ENCODE measurements around the gene DOCK3.
"Not testable (repeated sequence)": the region's sequence is repeated elsewhere in the genome, so short reads cannot be mapped to it uniquely, and the experiment has no call there.

The DOCK3 gene

GRCh38 chr3:51139616-51140015, 464.9 kb downstream of the DOCK3 start:
- H3K4me1 Mint-ChIP-seq = no peaks in the 10 kb centered on the region
- H3K27me3 Mint-ChIP-seq = peaks cover 4% of the 10 kb centered on the region
- H3K9me3 Mint-ChIP-seq = no peaks in the 10 kb centered on the region
- no peak for ATAC-seq
- no peak overlapping the region for H3K4me3 Mint-ChIP-seq
- H3K36me3 Mint-ChIP-seq = no peaks in the 10 kb centered on the region
- H3K27ac Mint-ChIP-seq = no peak overlapping the region

- no peak overlapping the region for H3K27ac Mint-ChIP-seq
- H3K36me3 Mint-ChIP-seq = no peaks in the 10 kb centered on the region
- H3K9me3 Mint-ChIP-seq = no peaks in the 10 kb centered on the region
- H3K4me3 Mint-ChIP-seq = no peak overlapping the region
- no peaks in the 10 kb centered on the region for H3K4me1 Mint-ChIP-seq
- H3K27me3 Mint-ChIP-seq = peaks cover 7% of the 10 kb centered on the region
- no peak for ATAC-seq
Observed at GRCh38 chr3:51141573-51141972, 466.8 kb downstream of the DOCK3 start.

- peaks cover 26% of the 10 kb centered on the region for H3K27me3 Mint-ChIP-seq
- ATAC-seq = no peak
- no peaks in the 10 kb centered on the region for H3K36me3 Mint-ChIP-seq
- H3K27ac Mint-ChIP-seq = no peak overlapping the region
- H3K4me1 Mint-ChIP-seq = no peaks in the 10 kb centered on the region
- no peaks in the 10 kb centered on the region for H3K9me3 Mint-ChIP-seq
- H3K4me3 Mint-ChIP-seq = no peak overlapping the region
Observed at GRCh38 chr3:51145811-51146585, 471.3 kb downstream of the DOCK3 start.

GRCh38 chr3:51146781-51147180, 472.1 kb downstream of the DOCK3 start:
- no peak overlapping the region for H3K27ac Mint-ChIP-seq
- H3K9me3 Mint-ChIP-seq = no peaks in the 10 kb centered on the region
- H3K36me3 Mint-ChIP-seq = no peaks in the 10 kb centered on the region
- peaks cover 31% of the 10 kb centered on the region for H3K27me3 Mint-ChIP-seq
- ATAC-seq = no peak
- no peaks in the 10 kb centered on the region for H3K4me1 Mint-ChIP-seq
- H3K4me3 Mint-ChIP-seq = no peak overlapping the region

- Mint-ChIP-seq H3K4me3 (no peak overlapping the region), H3K27me3 (peaks cover 16% of the 10 kb centered on the region), H3K36me3 (no peaks in the 10 kb centered on the region), H3K9me3 (no peaks in the 10 kb centered on the region), H3K4me1 (no peaks in the 10 kb centered on the region), H3K27ac (no peak overlapping the region)
- no peak for ATAC-seq
Observed at GRCh38 chr3:51156147-51156546, 481.4 kb downstream of the DOCK3 start.

GRCh38 chr3:51163051-51163450, 488.3 kb downstream of the DOCK3 start:
- H3K27ac Mint-ChIP-seq = no peak overlapping the region
- H3K27me3 Mint-ChIP-seq = peaks cover 1% of the 10 kb centered on the region
- no peaks in the 10 kb centered on the region for H3K36me3 Mint-ChIP-seq
- H3K9me3 Mint-ChIP-seq = peaks cover under 1% of the 10 kb centered on the region
- H3K4me1 Mint-ChIP-seq = no peaks in the 10 kb centered on the region
- no peak overlapping the region for H3K4me3 Mint-ChIP-seq
- ATAC-seq = no peak

- H3K4me3 Mint-ChIP-seq = no peak overlapping the region
Observed at GRCh38 chr3:51173518-51174271, 499.0 kb downstream of the DOCK3 start.

GRCh38 chr3:51176923-51177322, 502.2 kb downstream of the DOCK3 start:
- ATAC-seq = no peak
- H3K4me3 Mint-ChIP-seq = no peak overlapping the region
- H3K9me3 Mint-ChIP-seq = peaks cover 13% of the 10 kb centered on the region
- no peak overlapping the region for H3K27ac Mint-ChIP-seq
- peaks cover 9% of the 10 kb centered on the region for H3K27me3 Mint-ChIP-seq
- peaks cover 5% of the 10 kb centered on the region for H3K36me3 Mint-ChIP-seq
- no peaks in the 10 kb centered on the region for H3K4me1 Mint-ChIP-seq

More at GRCh38 chr3:51173518-51174271, 499.0 kb downstream of the DOCK3 start:
- H3K36me3 Mint-ChIP-seq = peaks cover 5% of the 10 kb centered on the region
- H3K27me3 Mint-ChIP-seq = peaks cover 19% of the 10 kb centered on the region
- no peak overlapping the region for H3K27ac Mint-ChIP-seq
- peaks cover 25% of the 10 kb centered on the region for H3K9me3 Mint-ChIP-seq
- no peak for ATAC-seq
- no peaks in the 10 kb centered on the region for H3K4me1 Mint-ChIP-seq

GRCh38 chr3:51186446-51186845, 511.7 kb downstream of the DOCK3 start:
- H3K27me3 Mint-ChIP-seq, ATAC-seq, H3K27ac Mint-ChIP-seq, H3K4me1 Mint-ChIP-seq, H3K4me3 Mint-ChIP-seq, H3K36me3 Mint-ChIP-seq: not testable (repeated sequence)
- peaks cover 10% of the 10 kb centered on the region for H3K9me3 Mint-ChIP-seq

- ATAC-seq = no peak
- Mint-ChIP-seq H3K36me3 (no peaks in the 10 kb centered on the region), H3K27ac (no peak overlapping the region), H3K4me1 (no peaks in the 10 kb centered on the region), H3K27me3 (peaks cover 19% of the 10 kb centered on the region), H3K4me3 (no peak overlapping the region), H3K9me3 (peaks cover 16% of the 10 kb centered on the region)
Observed at GRCh38 chr3:51190199-51190598, 515.5 kb downstream of the DOCK3 start.

- Mint-ChIP-seq H3K4me3 (no peak overlapping the region), H3K27me3 (peaks cover 19% of the 10 kb centered on the region), H3K27ac (no peak overlapping the region), H3K9me3 (peaks cover 14% of the 10 kb centered on the region), H3K4me1 (no peaks in the 10 kb centered on the region), H3K36me3 (peaks cover under 1% of the 10 kb centered on the region)
- ATAC-seq = no peak
Observed at GRCh38 chr3:51190827-51191226, 516.1 kb downstream of the DOCK3 start.

- no peak for ATAC-seq
- H3K27ac Mint-ChIP-seq = no peak overlapping the region
Observed at GRCh38 chr3:51191768-51192167, 517.0 kb downstream of the DOCK3 start.

GRCh38 chr3:51198477-51198876, 523.8 kb downstream of the DOCK3 start:
- Mint-ChIP-seq H3K27me3 (peaks cover 34% of the 10 kb centered on the region), H3K4me1 (no peaks in the 10 kb centered on the region), H3K27ac (no peak overlapping the region), H3K9me3 (peaks cover 11% of the 10 kb centered on the region), H3K36me3 (peaks cover 6% of the 10 kb centered on the region), H3K4me3 (no peak overlapping the region)
- no peak for ATAC-seq

More at GRCh38 chr3:51191768-51192167, 517.0 kb downstream of the DOCK3 start:
- Mint-ChIP-seq H3K4me3 (no peak overlapping the region), H3K9me3 (peaks cover 15% of the 10 kb centered on the region), H3K4me1 (no peaks in the 10 kb centered on the region), H3K27me3 (peaks cover 25% of the 10 kb centered on the region), H3K36me3 (peaks cover 6% of the 10 kb centered on the region)

GRCh38 chr3:51199296-51199695, 524.6 kb downstream of the DOCK3 start:
- ATAC-seq, H3K4me3 Mint-ChIP-seq, H3K27ac Mint-ChIP-seq, H3K36me3 Mint-ChIP-seq, H3K4me1 Mint-ChIP-seq, H3K9me3 Mint-ChIP-seq: not testable (repeated sequence)
- H3K27me3 Mint-ChIP-seq = peaks cover 26% of the 10 kb centered on the region

GRCh38 chr3:51216291-51216690, 541.6 kb downstream of the DOCK3 start:
- Mint-ChIP-seq H3K36me3 (no peaks in the 10 kb centered on the region), H3K27ac (no peak overlapping the region), H3K27me3 (no peaks in the 10 kb centered on the region), H3K4me3 (no peak overlapping the region), H3K4me1 (no peaks in the 10 kb centered on the region), H3K9me3 (no peaks in the 10 kb centered on the region)
- no peak for ATAC-seq

- Mint-ChIP-seq H3K4me3 (no peak overlapping the region), H3K27ac (no peak overlapping the region), H3K36me3 (no peaks in the 10 kb centered on the region), H3K9me3 (no peaks in the 10 kb centered on the region), H3K27me3 (peaks cover 5% of the 10 kb centered on the region), H3K4me1 (no peaks in the 10 kb centered on the region)
- no peak for ATAC-seq
Observed at GRCh38 chr3:51221959-51222358, 547.2 kb downstream of the DOCK3 start.

Data from stimulated activated memory B cell treated with anti-CD40 and anti-IgM and Interleukin-4, amounts not matched to agents 10 μg/mL and 1 μg/mL and 100 μg/mL, for 72 hours (primary cell).